ENCODE results near the gene MYO1A.
"Not testable (repeated sequence)": the region's sequence is repeated elsewhere in the genome, so short reads cannot be mapped to it uniquely, and the experiment has no call there.

MYO1A gene

GRCh38 chr12:57087010-57087690 is 37.2 kb upstream of the MYO1A start:
- no peak for DNase-seq

- no peak for DNase-seq
Observed at GRCh38 chr12:57086493-57087009, 36.6 kb upstream of the MYO1A start.

- DNase-seq = no peak
Observed at GRCh38 chr12:57085999-57086492, 36.1 kb upstream of the MYO1A start.

- DNase-seq = no peak
Observed at GRCh38 chr12:57080855-57081254, 30.9 kb upstream of the MYO1A start.

GRCh38 chr12:57079821-57080220 is 29.9 kb upstream of the MYO1A start:
- no peak for DNase-seq

- peak; percentile 99 for DNase-seq
Observed at GRCh38 chr12:57078519-57079404, 28.8 kb upstream of the MYO1A start, which contains the start of gene NEMP1. TSS of gene NEMP1 (minus strand) at chr12:57078791. CDS start at chr12:57078745, 46 bp downstream.

- not testable (repeated sequence) for DNase-seq
Observed at GRCh38 chr12:57073566-57074450, 23.9 kb upstream of the MYO1A start.

GRCh38 chr12:57072661-57073060 is 22.7 kb upstream of the MYO1A start:
- no peak for DNase-seq

GRCh38 chr12:57069523-57069922 is 19.6 kb upstream of the MYO1A start:
- no peak for DNase-seq

- no peak for DNase-seq
Observed at GRCh38 chr12:57066245-57066644, 16.3 kb upstream of the MYO1A start.

GRCh38 chr12:57063991-57064685 is 14.2 kb upstream of the MYO1A start:
- no peak for DNase-seq

- DNase-seq = no peak
Observed at GRCh38 chr12:57058454-57058853, 8.5 kb upstream of the MYO1A start.

- DNase-seq = no peak
Observed at GRCh38 chr12:57057067-57057751, 7.3 kb upstream of the MYO1A start.

GRCh38 chr12:57055824-57056223 is 5.9 kb upstream of the MYO1A start:
- DNase-seq = no peak

GRCh38 chr12:57053901-57054300 is 4.0 kb upstream of the MYO1A start:
- not testable (repeated sequence) for DNase-seq

GRCh38 chr12:57053146-57053545 is 3.2 kb upstream of the MYO1A start:
- not testable (repeated sequence) for DNase-seq

GRCh38 chr12:57051011-57051410 is 1.1 kb upstream of the MYO1A start:
- no peak for DNase-seq

- DNase-seq = no peak
Observed at GRCh38 chr12:57049119-57049446, 846 bp downstream of the MYO1A start.

GRCh38 chr12:57048423-57049118 is 1.4 kb downstream of the MYO1A start:
- no peak for DNase-seq

- no peak for DNase-seq
Observed at GRCh38 chr12:57047981-57048380, 1.9 kb downstream of the MYO1A start.

All from NCI-H524 treated with DMSO at 0.1 percent for 48 hours (cell line).